ENCODE data around the gene DOCK2.
"Not testable (repeated sequence)": the region's sequence is repeated elsewhere in the genome, so short reads cannot be mapped to it uniquely, and the experiment has no call there.

The DOCK2 gene

GRCh38 chr5:169762338-169763095 lies 125.4 kb downstream of the DOCK2 start:
- no peak for DNase-seq
- no peaks in the 10 kb centered on the region for H3K36me3 Mint-ChIP-seq (ENCODE audit: low read depth)
- no peaks in the 10 kb centered on the region for H3K9me3 Mint-ChIP-seq

GRCh38 chr5:169763376-169764017 lies 126.4 kb downstream of the DOCK2 start:
- Mint-ChIP-seq H3K9me3 (no peaks in the 10 kb centered on the region), H3K4me3 (no peak overlapping the region), H3K36me3 (ENCODE audit: low read depth) (no peaks in the 10 kb centered on the region), H3K4me1 (peaks cover 11% of the 10 kb centered on the region), H3K27me3 (ENCODE audit: low read depth, poor library complexity) (peaks cover 26% of the 10 kb centered on the region), H3K27ac (no peak overlapping the region)
- TF ChIP-seq CTCF (IDR thresholded peaks at IDR 0.05) = no peak
- DNase-seq = no peak

More at GRCh38 chr5:169762338-169763095, 125.4 kb downstream of the DOCK2 start:
- Mint-ChIP-seq H3K4me1 (peaks cover 11% of the 10 kb centered on the region), H3K27ac (no peak overlapping the region), H3K4me3 (no peak overlapping the region), H3K27me3 (ENCODE audit: low read depth, poor library complexity) (peaks cover 21% of the 10 kb centered on the region)
- no peak for TF ChIP-seq CTCF (IDR thresholded peaks at IDR 0.05)

- H3K36me3 Mint-ChIP-seq (ENCODE audit: low read depth) = no peaks in the 10 kb centered on the region
- no peak overlapping the region for H3K4me3 Mint-ChIP-seq
- DNase-seq = no peak
- H3K27me3 Mint-ChIP-seq (ENCODE audit: low read depth, poor library complexity) = peaks cover 26% of the 10 kb centered on the region
- no peaks in the 10 kb centered on the region for H3K9me3 Mint-ChIP-seq
- no peak overlapping the region for H3K27ac Mint-ChIP-seq
- TF ChIP-seq CTCF (IDR thresholded peaks at IDR 0.05) = no peak
- H3K4me1 Mint-ChIP-seq = peaks cover 11% of the 10 kb centered on the region
Observed at GRCh38 chr5:169764018-169764378, 126.9 kb downstream of the DOCK2 start.

- TF ChIP-seq CTCF (IDR thresholded peaks at IDR 0.05) = no peak
- no peak for DNase-seq
- peaks cover 11% of the 10 kb centered on the region for H3K4me1 Mint-ChIP-seq
- no peak overlapping the region for H3K4me3 Mint-ChIP-seq
- no peaks in the 10 kb centered on the region for H3K36me3 Mint-ChIP-seq (ENCODE audit: low read depth)
- no peak overlapping the region for H3K27ac Mint-ChIP-seq
- peaks cover 34% of the 10 kb centered on the region for H3K27me3 Mint-ChIP-seq (ENCODE audit: low read depth, poor library complexity)
- no peaks in the 10 kb centered on the region for H3K9me3 Mint-ChIP-seq
Observed at GRCh38 chr5:169765176-169765996, 128.3 kb downstream of the DOCK2 start.

GRCh38 chr5:169766943-169767342 lies 129.9 kb downstream of the DOCK2 start:
- H3K36me3 Mint-ChIP-seq (ENCODE audit: low read depth); H3K9me3 Mint-ChIP-seq; H3K27ac Mint-ChIP-seq; DNase-seq; H3K4me3 Mint-ChIP-seq: not testable (repeated sequence)
- H3K4me1 Mint-ChIP-seq = peaks cover 11% of the 10 kb centered on the region
- peaks cover 39% of the 10 kb centered on the region for H3K27me3 Mint-ChIP-seq (ENCODE audit: low read depth, poor library complexity)

GRCh38 chr5:169767938-169768337 lies 130.9 kb downstream of the DOCK2 start:
- Mint-ChIP-seq H3K27me3 (ENCODE audit: low read depth, poor library complexity) (peaks cover 39% of the 10 kb centered on the region), H3K9me3 (no peaks in the 10 kb centered on the region), H3K36me3 (ENCODE audit: low read depth) (no peaks in the 10 kb centered on the region), H3K27ac (no peak overlapping the region), H3K4me3 (no peak overlapping the region), H3K4me1 (peaks cover 11% of the 10 kb centered on the region)
- no peak for DNase-seq
- no peak for TF ChIP-seq CTCF (IDR thresholded peaks at IDR 0.05)

Measured in nephron progenitor cell (in vitro differentiated cells).